GM19438 (cell line): ENCODE measurements around the gene EOLA1.
A peak's percentile ranks its signal among the peaks of the same experiment; 100 is the strongest.

Experiments used
- ATAC-seq: cut with Tn5 transposase; IDR thresholded peaks from one replicate; pipeline ENCODE4 v1.9.1; 2021; ENCODE audit warnings: low read depth; ENCODE audit not compliant: unreplicated experiment

EOLA1 gene

GRCh38 chrX:149540621-149541520, at the start of gene EOLA1:
Gene EOLA1 (plus strand): TSS chrX:149541012. CDS start chrX:149545631, 4,619 bp downstream.
- ATAC-seq: peak; percentile 61

GRCh38 chrX:149491812-149492211, 49.0 kb upstream of the EOLA1 start:
- no peak for ATAC-seq

GRCh38 chrX:149493567-149494562, 46.9 kb upstream of the EOLA1 start:
- no peak for ATAC-seq

- no peak for ATAC-seq
Observed at GRCh38 chrX:149494844-149495565, 45.8 kb upstream of the EOLA1 start.

GRCh38 chrX:149495573-149496071, 45.2 kb upstream of the EOLA1 start:
- no peak for ATAC-seq

- no peak for ATAC-seq
Observed at GRCh38 chrX:149497054-149497453, 43.8 kb upstream of the EOLA1 start.

- no peak for ATAC-seq
Observed at GRCh38 chrX:149497626-149498025, 43.2 kb upstream of the EOLA1 start.

GRCh38 chrX:149498767-149499166, 42.0 kb upstream of the EOLA1 start:
- no peak for ATAC-seq

- ATAC-seq: no peak
Observed at GRCh38 chrX:149499766-149500165, 41.0 kb upstream of the EOLA1 start.

GRCh38 chrX:149502923-149503322, 37.9 kb upstream of the EOLA1 start:
- peak; percentile 25 for ATAC-seq

GRCh38 chrX:149503446-149503845, 37.4 kb upstream of the EOLA1 start:
- peak; percentile 57 for ATAC-seq

GRCh38 chrX:149504226-149504914, 36.4 kb upstream of the EOLA1 start:
- ATAC-seq: peak; percentile 41

GRCh38 chrX:149504915-149505651, 35.7 kb upstream of the EOLA1 start, which contains the start of gene IDS:
Gene IDS (minus strand): TSS chrX:149505306. CDS start chrX:149505137, 169 bp downstream.
- ATAC-seq: peak; percentile 59

- no peak for ATAC-seq
Observed at GRCh38 chrX:149505671-149506070, 35.1 kb upstream of the EOLA1 start.

- no peak for ATAC-seq
Observed at GRCh38 chrX:149506349-149506748, 34.5 kb upstream of the EOLA1 start.

- ATAC-seq: no peak
Observed at GRCh38 chrX:149508467-149508866, 32.3 kb upstream of the EOLA1 start.

GRCh38 chrX:149510386-149510785, 30.4 kb upstream of the EOLA1 start:
- no peak for ATAC-seq

- no peak for ATAC-seq
Observed at GRCh38 chrX:149511081-149511480, 29.7 kb upstream of the EOLA1 start.
